Ascending aorta (tissue), 2 donors: ENCODE measurements around the gene CCDC83. TPM values are rescaled to one million over a fixed set of nuclear protein-coding genes. Genes with fewer than 3 reads are reported as not detected.
"Not testable (repeated sequence)": the region's sequence is repeated elsewhere in the genome, so short reads cannot be mapped to it uniquely, and the experiment has no call there.

Experiments
- DNase-seq, 2 donors: peaks; one replicate each; pipeline ENCODE4 v3.0.0-alpha.2; 2019; ENCODE audit warnings: low spot score in 2 of 2
- H3K27ac ChIP-seq, 2 donors: fragments of 200-600 bp; sonication (generic); one replicate each; pipeline ENCODE4 v1.5.1; 2016 to 2017; ENCODE audit warnings: mild to moderate bottlenecking in 1 of 2
- H3K27me3 ChIP-seq: fragments of 200-600 bp; sonication (generic); one replicate; pipeline ENCODE4 v1.5.1; 2017
- H3K36me3 ChIP-seq, 2 donors: fragments of 200-600 bp; sonication (generic); one replicate each; pipeline ENCODE4 v1.5.1; 2016
- H3K4me1 ChIP-seq, 2 donors: fragments of 200-600 bp; sonication (generic); one replicate each; pipeline ENCODE4 v1.5.1; 2016 to 2017; ENCODE audit warnings: mild to moderate bottlenecking in 1 of 2
- H3K4me3 ChIP-seq, 2 donors: fragments of 200-600 bp; sonication (generic); one replicate each; pipeline ENCODE4 v1.5.1; 2016 to 2017; ENCODE audit warnings: mild to moderate bottlenecking in 1 of 2
- H3K9me3 ChIP-seq, 2 donors: fragments of 200-600 bp; sonication (generic); one replicate each; pipeline ENCODE4 v1.5.1; 2016
- intact Hi-C: fragments of 100-400 bp; cut with DNase I; formaldehyde crosslinking; loops from one replicate; pipeline ENCODE4 v1.15.1; 2023
- total RNA-seq: library from RNA; depleted of rRNA; stranded (reverse); fragments of >200 nt; gene quantifications from one replicate; pipeline ENCODE4 v1.1.0, GENCODE V29; 2016
- TF ChIP-seq, protein P1 (sequence below), 3 experiments: fragments of 200-600 bp in 2 of 3; fragments of 450-650 bp in 1 of 3; sonication (generic) in 2 of 3; IDR thresholded peaks; one replicate each; pipeline ENCODE4 v1.5.1; 2016 to 2019; ENCODE audit warnings: antibody characterized with exemption in 3 of 3, mild to moderate bottlenecking in 1 of 3, moderate library complexity in 1 of 3

CCDC83 gene
- total RNA-seq, 1 donor from 2014 or later = not detected

DNA sequence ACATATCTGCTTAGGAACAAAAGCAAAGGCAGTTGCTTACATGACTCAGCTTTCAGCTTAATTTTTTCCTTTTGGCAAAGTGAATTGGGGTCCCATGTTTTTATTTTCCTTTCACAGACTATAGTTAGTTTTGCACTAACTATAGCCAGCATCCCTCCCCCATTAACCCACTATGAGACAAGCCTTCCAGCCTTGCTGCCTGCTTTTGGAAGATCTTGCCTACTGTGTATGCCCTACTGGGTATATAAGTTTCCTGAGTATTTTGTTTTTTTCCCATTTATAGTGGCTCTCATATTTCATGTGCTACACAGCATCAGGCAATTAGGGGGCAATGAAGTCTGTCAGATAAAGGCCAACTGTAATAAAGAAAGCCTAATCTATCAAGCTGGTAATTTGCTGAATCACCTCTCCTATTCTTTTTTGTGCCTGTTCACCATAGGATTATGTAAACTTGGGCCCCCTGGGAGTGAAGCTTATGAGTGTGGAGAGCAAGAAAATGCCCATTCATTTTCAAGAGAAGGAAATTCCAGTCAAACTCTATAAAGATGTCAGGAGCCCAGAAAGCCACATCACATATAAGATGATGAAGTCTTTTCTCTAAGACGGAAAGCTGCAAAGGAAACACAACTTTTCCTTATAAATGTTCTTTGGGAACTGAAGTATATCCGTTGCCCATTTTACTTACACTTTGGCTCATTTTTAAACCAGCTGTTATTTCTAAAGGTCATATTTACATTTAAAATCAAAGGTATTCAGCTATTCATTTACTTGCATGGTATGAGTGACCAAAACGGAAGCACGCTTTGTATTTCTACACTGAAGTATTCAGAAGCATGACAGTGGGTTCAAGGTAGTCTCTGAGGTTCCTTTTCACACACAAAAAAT is 64.0 kb downstream of the CCDC83 start:
- Histone ChIP-seq H3K4me1 (no peaks in the 10 kb centered on the region), H3K36me3 (no peaks in the 10 kb centered on the region), H3K27ac (no peak overlapping the region), H3K4me3 (no peak overlapping the region), H3K27me3 (no peaks in the 10 kb centered on the region), H3K9me3 (no peaks in the 10 kb centered on the region)
- TF ChIP-seq, protein P1, sequence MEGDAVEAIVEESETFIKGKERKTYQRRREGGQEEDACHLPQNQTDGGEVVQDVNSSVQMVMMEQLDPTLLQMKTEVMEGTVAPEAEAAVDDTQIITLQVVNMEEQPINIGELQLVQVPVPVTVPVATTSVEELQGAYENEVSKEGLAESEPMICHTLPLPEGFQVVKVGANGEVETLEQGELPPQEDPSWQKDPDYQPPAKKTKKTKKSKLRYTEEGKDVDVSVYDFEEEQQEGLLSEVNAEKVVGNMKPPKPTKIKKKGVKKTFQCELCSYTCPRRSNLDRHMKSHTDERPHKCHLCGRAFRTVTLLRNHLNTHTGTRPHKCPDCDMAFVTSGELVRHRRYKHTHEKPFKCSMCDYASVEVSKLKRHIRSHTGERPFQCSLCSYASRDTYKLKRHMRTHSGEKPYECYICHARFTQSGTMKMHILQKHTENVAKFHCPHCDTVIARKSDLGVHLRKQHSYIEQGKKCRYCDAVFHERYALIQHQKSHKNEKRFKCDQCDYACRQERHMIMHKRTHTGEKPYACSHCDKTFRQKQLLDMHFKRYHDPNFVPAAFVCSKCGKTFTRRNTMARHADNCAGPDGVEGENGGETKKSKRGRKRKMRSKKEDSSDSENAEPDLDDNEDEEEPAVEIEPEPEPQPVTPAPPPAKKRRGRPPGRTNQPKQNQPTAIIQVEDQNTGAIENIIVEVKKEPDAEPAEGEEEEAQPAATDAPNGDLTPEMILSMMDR (IDR thresholded peaks at IDR 0.05) = no peak
- DNase-seq = no peak
- intact Hi-C loops = no loop called here

DNA sequence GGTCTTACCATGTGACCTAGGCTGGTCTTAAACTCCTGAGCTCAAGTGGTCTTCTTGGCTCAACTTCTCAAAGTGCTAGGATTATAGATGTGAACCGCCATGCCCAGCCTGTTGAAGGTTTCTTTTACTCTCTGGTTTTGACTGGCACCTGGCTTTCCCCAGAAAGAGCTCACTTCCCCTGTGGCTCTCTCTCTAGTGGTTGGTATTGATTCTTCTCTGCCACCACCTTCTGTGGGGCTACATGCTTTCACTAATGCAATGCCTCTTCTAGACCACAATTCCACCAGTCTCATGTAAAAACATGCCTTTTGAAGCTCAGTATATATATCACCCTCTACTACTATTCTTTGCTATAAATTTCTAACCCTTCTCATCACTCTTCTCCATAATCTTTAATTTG is 67.2 kb downstream of the CCDC83 start:
- Histone ChIP-seq H3K27ac (no peak overlapping the region), H3K36me3 (no peaks in the 10 kb centered on the region), H3K27me3 (no peaks in the 10 kb centered on the region), H3K9me3 (no peaks in the 10 kb centered on the region), H3K4me1 (no peaks in the 10 kb centered on the region), H3K4me3 (no peak overlapping the region)
- TF ChIP-seq, protein P1 (IDR thresholded peaks at IDR 0.05) = no peak
- no peak for DNase-seq
- intact Hi-C loops = no loop called here

DNA sequence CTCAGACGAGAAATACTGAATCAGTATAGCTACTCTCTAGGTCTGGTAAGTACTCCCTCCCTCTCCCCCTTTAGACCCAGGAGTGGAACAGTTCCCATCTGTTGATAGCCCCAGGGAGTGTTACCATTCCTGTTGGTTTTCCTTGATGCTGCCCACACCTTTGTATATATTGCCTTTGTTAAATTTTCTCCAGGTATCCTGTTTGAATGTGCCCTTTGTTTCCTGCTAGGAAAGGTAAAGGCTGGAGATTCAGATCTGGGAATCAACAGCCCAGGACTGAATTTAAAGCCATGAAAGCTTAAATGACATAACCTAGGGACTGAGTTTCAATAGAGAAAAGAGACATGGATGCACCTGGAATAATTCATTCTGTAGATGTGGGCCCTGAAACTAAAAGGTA is 68.3 kb downstream of the CCDC83 start:
- TF ChIP-seq, protein P1 (IDR thresholded peaks at IDR 0.05) = no peak
- no peak overlapping the region for H3K27ac ChIP-seq
- intact Hi-C loops = no loop called here
- no peaks in the 10 kb centered on the region for H3K36me3 ChIP-seq
- H3K4me1 ChIP-seq = no peaks in the 10 kb centered on the region
- H3K4me3 ChIP-seq = no peak overlapping the region
- H3K27me3 ChIP-seq = no peaks in the 10 kb centered on the region
- H3K9me3 ChIP-seq = no peaks in the 10 kb centered on the region
- no peak for DNase-seq

DNA sequence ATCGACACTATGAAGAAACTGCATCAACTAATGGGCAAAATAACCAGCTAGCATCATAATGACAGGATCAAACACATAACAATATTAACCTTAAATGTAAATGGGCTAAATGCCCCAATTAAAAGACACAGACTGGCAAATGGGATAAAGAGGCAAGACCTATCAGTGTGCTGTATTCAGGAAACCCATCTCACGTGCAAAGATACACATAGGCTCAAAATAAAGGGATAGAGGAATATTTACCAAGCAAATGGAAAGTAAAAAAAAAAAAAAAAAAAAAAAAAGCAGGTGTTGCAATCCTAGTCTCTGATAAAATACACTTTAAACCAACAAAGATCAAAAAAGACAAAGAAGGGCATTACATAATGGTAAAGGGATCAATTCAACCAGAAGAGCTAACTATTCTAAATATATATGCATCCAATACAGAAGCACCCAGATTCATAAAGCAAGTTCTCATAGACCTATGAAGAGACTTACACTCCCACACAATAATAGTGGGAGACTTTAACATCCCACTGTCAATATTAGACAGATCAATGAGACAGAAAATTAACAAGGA is 71.6 kb downstream of the CCDC83 start:
- H3K27ac ChIP-seq, H3K36me3 ChIP-seq, DNase-seq, H3K27me3 ChIP-seq, H3K4me3 ChIP-seq, H3K4me1 ChIP-seq, intact Hi-C loops, H3K9me3 ChIP-seq: not testable (repeated sequence)

DNA sequence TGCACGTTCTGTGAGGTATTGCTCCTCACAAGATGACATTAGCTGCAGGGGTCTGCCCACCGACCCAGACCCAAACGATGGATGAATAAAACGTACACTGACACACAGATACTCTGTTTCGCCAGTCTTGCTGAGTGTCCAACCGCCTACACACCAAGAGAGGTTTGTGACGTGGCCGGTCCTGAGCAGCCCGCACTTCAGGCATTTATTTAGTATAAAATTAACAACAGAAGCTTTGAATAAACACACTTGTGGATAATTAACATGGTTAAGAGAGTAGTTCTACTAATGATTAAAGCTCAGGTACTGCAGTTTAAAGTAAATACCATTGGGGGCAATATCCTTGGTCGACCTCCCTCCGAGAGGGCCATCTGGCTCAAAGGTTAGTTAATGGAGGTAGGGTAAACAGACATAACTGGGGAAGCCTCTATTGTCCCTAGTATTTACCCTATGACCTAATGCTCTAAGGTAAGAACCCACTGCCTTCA is 75.7 kb downstream of the CCDC83 start:
- TF ChIP-seq, protein P1 (IDR thresholded peaks at IDR 0.05) = no peak
- Histone ChIP-seq H3K4me1 (peaks cover 0 to 2% of the 10 kb centered on the region in 2 donors), H3K9me3 (no peaks in the 10 kb centered on the region), H3K27me3 (no peaks in the 10 kb centered on the region), H3K36me3 (no peaks in the 10 kb centered on the region), H3K27ac (no peak overlapping the region), H3K4me3 (no peak overlapping the region)
- intact Hi-C loops = no loop called here
- DNase-seq = no peak

DNA sequence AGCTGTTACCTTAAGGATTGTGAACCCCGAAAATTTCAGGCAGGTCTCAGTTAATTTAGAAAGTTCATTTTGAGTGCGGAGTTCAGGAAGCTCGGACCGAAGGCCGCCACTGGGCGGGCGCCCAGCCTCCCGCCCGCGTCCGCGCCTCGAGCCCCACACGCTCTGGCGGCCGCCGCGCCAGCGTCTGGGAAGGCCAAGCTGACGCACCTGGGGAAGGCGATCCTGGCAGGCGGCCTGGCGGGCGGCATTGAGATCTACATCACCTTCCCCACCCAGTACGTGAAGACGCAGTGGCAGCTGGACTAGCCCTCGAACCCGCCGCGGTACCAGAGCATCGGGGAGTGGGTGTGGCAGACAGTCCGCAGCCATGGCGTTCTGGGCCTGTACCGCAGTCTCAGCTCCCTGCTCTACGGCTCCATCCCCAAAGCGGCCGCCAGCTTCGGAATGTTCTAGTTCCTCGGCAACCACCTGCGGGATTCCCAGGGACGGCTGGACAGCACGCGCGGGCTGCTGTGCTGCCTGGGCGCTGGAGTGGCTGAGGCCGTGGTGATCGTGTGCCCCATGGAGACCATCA is 79.5 kb downstream of the CCDC83 start:
- Histone ChIP-seq H3K36me3 (no peaks in the 10 kb centered on the region), H3K27ac (no peak overlapping the region), H3K9me3 (no peaks in the 10 kb centered on the region), H3K4me3 (peak overlapping the region; percentile 40 to 50), H3K27me3 (no peaks in the 10 kb centered on the region), H3K4me1 (peaks cover 0 to 2% of the 10 kb centered on the region in 2 donors)
- intact Hi-C loops = no loop called here
- TF ChIP-seq, protein P1 (IDR thresholded peaks at IDR 0.05) = no peak
- DNase-seq = no peak
